Measurements from ENCODE around the gene SGPP2.
A peak's percentile ranks its signal among the peaks of the same experiment; 100 is the strongest.
"Not testable (repeated sequence)": the region's sequence is repeated elsewhere in the genome, so short reads cannot be mapped to it uniquely, and the experiment has no call there.

Gene SGPP2

DNA sequence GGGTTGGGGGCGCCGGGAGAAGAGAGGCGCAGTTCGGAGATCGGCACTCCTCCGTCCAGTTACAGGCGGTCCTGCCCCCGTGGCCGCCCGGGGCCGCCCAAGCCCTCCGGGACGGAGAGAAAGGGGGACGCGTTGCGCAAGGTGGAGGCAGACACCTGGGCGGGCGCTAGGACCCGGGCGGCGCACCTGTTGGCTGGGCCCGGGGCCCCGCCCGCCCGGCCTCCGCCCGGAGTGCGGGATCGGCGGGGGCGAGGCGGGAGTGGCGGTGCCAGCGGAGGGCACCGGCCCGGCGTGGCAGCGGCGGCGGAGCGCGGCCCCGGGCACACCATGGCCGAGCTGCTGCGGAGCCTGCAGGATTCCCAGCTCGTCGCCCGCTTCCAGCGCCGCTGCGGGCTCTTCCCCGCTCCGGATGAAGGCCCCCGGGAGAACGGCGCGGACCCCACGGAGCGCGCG is at the start of gene SGPP2:
Gene SGPP2, plus strand, starts transcription at position 268 of the 453 bp plus-strand sequence. Its CDS starts 60 bp downstream, at position 328.
- DNase-seq, result no peak

DNA sequence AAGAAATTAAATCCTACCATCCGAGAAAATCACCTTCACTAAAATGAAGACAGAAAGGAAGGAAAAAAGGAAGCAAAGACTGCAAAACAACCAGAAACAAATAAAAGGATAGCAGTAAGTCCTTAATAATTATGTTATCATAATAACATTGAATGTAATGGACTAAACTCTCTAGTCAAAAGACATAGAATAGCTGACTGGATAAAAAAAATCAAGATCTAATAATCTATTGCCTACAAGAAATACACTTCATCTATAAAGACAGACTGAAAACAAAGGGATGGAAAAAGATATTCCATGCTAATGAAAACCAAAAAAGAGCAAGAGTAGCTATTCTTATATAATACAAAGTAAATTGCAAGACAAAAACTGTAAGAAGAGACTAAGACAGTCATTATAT is 48.5 kb upstream of the SGPP2 start:
- no peak for DNase-seq

GRCh38 chr2:222380456-222380855 is 43.9 kb upstream of the SGPP2 start:
- DNase-seq, result no peak

- DNase-seq, result no peak
These were observed 42.8 kb upstream of the SGPP2 start for GRCh38 chr2:222381566-222381965.

GRCh38 chr2:222383255-222383654 is 41.1 kb upstream of the SGPP2 start:
- DNase-seq, result no peak

- peak; percentile 49 for DNase-seq
These were observed 32.5 kb upstream of the SGPP2 start for GRCh38 chr2:222391743-222392285.

DNA sequence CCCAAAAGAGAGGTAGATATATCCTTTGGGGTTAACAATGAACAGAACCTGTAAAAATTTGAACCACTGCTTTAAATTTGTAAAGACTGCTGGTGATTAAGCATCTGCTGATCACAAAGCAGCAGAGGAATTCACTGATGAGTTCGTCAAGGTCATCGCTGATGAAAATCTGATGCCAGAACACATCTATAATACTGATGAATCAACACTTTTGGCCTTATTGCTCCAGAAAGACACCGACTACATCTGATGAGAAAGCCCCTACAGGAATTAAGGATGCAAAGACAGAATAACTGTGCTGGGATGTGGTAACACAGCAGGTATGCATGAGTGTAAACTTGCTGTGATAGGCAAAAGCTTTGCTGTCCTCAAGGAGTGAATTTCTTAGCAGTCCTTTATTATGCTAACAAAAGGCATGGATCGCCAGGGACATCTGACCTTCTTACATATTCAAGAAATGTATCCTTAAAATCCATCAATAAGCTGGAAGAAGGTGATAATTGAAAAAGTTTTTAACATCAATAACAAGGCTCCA is 30.5 kb upstream of the SGPP2 start:
- DNase-seq, result no peak

GRCh38 chr2:222398446-222398885 is 25.9 kb upstream of the SGPP2 start:
- no peak for DNase-seq

DNA sequence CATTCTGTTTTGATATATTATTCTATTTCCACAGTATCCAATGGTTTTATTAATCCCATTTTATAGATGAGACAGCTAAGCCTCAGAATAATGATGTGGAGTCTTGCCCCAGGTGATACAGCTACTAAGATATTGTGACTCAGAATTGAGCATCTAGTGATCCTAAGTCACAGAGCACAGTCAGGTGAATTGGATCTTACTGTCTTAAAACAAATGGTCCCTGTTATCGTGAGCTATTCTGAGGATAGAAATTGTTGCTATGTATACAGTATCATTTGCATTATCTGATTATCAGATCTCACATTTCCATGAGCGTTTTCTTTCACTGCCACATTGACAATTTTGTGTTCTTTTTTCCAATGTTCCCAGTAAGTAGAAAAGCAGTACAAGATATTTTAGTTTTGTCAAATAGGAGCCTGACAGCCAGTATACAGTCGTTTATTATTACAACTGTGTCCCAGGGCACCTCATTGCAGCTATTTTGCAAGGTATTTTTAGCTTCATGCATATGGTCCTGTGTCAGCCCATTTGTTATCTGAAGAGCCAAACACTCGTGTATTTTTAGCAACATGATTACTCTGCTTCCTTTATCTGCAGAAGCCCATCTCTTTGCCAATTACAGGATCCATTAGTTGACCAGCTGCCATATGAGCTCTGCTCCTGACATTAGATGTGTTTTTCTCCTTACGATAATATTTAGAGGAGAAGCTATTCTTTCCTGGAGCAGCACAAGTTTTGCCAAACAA is 25.1 kb upstream of the SGPP2 start:
- DNase-seq, result no peak

DNA sequence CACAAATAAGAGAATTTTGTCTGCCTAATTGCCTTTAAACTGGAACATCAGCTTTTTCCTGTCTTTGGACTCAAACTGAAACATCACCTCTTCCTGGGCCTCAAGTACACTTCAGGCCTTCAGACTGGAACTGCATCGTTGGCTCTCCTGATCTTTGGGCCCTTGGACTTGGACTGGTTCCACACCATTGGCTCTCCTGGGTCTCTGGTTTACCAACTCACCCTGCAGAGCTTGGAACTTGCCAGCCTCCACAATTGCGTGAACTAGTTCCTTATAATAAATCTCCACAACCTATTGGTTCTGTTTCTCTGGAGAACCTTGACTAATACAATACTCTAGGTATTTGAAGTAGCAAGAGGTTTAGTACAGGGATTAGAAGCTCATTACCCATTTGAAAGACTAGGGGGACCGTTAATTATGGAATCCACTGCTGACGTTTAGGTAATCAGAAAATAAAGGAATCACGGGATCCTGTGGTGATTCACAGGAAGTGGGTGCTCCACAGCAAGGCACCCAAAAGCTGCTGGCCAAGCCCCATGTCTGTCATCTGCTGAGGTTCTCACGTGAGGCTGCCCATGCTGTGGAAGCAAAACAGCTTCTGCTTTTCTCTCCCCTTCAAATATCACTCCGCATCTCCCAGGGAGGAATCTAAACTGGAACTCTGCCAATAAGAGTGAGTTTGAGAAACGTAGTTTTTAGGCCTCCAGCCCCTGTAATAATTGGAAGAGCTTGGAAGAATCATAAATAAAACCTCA is 20.0 kb upstream of the SGPP2 start:
- DNase-seq, result peak; percentile 60

GRCh38 chr2:222408684-222409083 is 15.7 kb upstream of the SGPP2 start:
- no peak for DNase-seq

DNA sequence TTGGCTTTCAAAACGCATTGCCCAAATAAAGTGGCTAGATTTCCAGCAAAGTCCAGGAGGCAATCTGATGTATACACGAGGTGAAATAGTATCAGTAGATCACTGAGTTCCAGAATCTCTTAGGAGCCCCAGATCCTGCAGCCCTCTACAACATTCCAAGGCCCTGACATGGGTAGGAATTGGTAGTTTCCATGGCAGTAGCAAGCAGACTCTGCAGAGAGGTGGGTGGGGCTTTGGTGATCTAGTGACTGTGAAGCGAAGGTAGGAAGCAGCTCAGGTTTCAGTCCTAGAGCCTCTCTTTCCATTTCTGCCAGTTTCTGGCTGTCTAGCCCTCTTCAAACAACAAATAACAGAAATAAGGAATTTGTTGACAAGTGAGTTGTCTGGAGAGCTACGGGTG is 13.8 kb upstream of the SGPP2 start:
- no peak for DNase-seq

DNA sequence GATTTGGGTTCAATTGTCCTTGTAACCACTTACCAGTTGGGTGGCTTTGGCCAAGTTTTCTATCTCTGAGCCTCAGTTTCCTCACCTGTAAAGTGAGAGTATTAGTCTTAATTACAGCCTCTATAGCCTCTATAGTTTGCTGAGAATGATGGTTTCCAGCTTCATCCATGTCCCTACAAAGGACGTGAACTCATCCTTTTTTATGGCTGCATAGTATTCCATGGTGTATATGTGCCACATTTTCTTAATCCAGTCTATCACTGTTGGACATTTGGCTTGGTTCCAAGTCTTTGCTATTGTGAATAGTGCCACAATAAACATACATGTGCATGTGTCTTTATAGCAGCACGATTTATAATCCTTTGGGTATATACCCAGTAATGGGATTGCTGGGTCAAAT is 12.0 kb upstream of the SGPP2 start:
- DNase-seq, result not testable (repeated sequence)

DNA sequence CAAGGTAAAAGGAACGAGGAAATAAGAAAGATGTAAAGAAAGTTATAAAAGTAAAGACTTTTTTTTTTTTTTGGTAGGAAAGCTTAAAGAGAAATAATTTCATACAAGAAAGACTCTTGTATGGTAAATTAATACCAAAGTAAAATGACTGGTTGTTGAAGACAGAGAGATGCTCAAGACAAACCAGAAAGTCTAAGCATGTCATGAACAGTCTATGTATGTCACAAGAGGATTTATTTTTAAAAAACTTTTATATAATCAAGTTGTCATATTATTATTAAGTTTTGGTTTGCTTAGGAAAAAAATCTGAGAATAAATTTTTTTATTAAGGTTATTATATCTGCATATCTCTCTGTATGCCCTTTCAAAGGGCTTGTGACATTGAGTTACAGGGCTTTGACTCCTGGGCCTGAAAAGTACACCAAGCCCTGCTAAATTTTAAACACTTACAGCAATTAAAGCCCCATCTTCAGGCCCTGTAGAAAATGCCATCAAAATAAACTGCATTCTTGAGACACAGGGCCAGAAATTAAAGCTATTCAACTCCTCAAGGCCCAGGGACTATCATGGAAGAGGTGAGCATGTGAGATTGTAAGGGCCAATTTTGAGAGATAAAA is 10.9 kb upstream of the SGPP2 start:
- no peak for DNase-seq

GRCh38 chr2:222418739-222419138 is 5.6 kb upstream of the SGPP2 start:
- DNase-seq, result no peak

DNA sequence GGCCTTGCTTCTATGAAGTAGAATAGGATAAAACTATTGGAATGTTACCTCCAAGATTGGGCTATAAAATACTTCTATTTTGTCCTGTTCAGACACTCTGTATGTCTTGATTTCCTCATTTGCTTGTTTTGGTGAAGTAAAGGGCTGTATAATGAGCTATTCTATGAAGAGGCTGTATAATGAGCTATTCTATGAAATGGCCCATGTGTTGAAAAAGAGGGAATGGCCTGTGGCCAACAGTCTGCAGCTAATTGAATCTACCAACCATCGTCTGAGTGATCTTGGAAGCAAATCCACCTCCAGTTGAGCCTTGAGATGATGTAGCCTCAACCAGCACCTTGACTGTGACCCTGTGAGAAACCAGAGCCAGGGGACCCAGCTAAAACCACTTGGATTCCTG is 3.8 kb upstream of the SGPP2 start:
- DNase-seq, result no peak

DNA sequence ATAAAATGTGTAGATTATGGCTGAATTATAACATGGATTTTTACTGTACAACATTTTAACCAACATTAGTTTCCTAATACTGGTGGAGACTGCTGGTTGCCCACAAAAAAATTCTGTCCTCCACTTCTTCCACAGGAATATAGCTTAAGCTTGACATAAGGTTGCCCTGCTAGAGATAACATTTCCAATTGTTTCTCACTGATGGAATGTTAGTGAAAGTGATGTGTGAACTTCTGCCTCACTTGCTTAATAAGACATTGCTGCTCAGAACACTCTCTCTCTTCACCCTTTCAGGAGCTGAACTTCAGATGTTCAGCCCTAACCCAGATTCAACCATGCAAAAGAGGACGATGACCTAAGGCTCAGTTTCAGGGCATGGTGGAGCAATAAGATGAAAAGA is 2.7 kb upstream of the SGPP2 start:
- no peak for DNase-seq

DNA sequence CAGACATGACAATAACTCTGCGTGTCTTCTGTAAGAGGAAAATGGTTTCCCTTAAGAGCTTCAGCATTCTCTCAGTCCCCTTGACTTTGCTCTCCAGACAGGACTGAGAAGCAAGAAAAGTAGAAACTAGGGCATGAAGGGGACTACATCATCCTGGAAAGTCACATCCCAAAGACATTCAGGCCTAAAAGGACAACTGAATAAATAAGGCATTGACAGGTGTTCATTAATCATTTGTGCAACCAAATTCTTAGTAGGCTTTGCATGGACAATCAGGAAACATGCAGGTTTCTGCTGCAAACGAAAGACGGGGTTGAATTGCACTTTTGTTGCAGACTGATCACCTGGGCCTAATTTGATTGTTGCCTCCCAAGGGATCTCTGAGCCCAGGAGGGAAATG is 1.2 kb upstream of the SGPP2 start:
- no peak for DNase-seq

- no peak for DNase-seq
These were observed 589 bp upstream of the SGPP2 start for GRCh38 chr2:222423632-222424275.

DNA sequence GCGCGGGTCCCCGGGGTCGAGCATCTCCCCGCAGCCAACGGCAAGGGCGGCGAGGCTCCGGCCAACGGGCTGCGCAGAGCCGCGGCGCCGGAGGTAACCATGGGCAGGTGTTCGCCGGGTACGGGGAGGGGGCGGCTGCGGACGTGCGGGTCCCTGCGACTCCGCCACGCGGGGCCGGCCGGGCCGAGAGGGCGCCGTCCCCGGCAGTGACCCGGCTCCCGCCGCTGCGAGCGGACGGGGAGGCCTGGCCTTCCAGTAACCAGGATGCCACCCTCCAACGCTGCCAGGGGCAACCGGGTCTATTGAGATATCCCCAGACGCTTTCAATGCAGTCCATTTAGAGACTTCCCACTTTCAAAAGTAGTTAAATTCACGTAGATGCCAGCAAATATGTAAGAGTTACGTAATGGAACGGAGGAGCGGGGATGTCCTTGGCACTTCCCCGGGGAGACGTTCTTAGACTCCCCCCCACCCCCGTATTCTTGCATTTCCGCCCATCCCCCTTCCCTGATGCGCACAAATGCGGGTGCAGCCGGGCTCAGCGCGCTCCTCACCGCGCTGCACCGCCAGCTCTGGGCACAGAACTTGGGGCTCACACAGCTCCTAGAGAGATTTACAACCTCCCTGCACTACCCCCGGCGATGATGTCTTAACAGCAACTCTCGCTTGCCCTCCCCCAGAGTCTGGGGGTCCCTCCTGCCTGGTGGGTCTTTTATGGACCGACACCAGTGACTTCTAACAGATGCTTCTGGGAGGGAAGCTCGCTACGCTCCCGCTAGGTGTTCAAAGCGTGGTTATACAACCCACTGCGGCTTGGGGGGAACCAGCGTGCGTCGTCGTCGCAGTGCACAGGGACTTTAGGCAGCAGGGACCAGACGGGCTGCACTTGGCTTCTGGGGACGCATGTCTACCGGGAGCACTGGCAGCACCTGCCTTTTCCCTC is 657 bp downstream of the SGPP2 start:
- DNase-seq, result peak; percentile 16

DNA sequence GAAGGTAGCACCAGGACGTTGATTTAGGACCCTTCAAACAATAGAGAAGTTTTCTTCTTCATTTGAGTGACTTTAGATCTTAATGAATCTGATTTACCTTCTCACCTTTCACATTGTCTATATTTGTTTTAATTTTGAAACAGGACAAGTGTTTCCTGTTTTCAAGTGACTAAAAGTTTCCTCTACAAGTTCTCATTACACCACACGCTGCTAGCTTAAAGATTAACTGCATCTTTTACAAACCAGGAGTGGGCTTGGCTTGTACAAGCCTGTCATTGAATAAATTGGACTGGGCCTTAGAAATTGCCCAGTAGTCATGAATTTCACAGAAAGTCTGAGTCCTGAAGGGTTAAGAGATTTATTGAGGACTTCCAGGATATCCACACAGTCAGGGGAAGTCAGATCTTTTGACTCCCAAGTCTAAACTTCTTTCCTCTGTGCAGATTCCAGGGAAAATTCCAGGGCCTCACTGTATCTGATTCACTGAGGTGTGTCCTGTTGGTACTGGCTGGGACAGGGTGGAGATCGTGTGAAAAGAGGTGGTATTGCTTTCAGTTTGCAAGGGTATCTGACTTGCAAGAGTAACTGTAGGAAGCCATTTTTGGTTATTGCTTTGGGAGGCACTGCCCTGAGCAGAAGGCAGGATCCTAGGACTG is 3.4 kb downstream of the SGPP2 start:
- DNase-seq, result no peak

Data from hematopoietic multipotent progenitor cell treated with erythropoietin and hydrocortisone succinate and interleukin-3 and kit ligand, for 6 days (in vitro differentiated cells).